ENCODE data around the gene SLC35E2B.
"Not testable (repeated sequence)": the region's sequence is repeated elsewhere in the genome, so short reads cannot be mapped to it uniquely, and the experiment has no call there.

The SLC35E2B gene

GRCh38 chr1:1664941-1665814, 27.4 kb downstream of the SLC35E2B start:
- no peak overlapping the region for H3K9ac ChIP-seq (ENCODE audit: low read length)
- no peaks in the 10 kb centered on the region for H3K9me3 ChIP-seq (ENCODE audit: low read length)
- no peak overlapping the region for H3K4me3 ChIP-seq (ENCODE audit: low read depth, low read length, poor library complexity, severe bottlenecking)
- H3K27me3 ChIP-seq (ENCODE audit: insufficient read depth, low read length), result no peaks in the 10 kb centered on the region
- no peaks in the 10 kb centered on the region for H3K9me2 ChIP-seq (ENCODE audit: low read depth, low read length)
- no peaks in the 10 kb centered on the region for H3K4me1 ChIP-seq (ENCODE audit: insufficient read depth, low read length, severe bottlenecking)
- H3K36me3 ChIP-seq (ENCODE audit: insufficient read depth, low read length), result peaks cover 22% of the 10 kb centered on the region; the same call in 1 of the 2 replicates
- H3F3A ChIP-seq (ENCODE audit: insufficient read depth, low read length), result no peaks in the 10 kb centered on the region
- H2AFZ ChIP-seq (ENCODE audit: low read length), result no peak overlapping the region
- TF ChIP-seq CTCF (IDR thresholded peaks at IDR 0.05; ENCODE audit: low read length) (no peak), EZH2 (IDR thresholded peaks at IDR 0.05; ENCODE audit: borderline replicate concordance, low read length) (no peak)
- no peak overlapping the region for H3K4me2 ChIP-seq (ENCODE audit: low read length)
- no peaks in the 10 kb centered on the region for H4K20me1 ChIP-seq (ENCODE audit: insufficient read depth, low read length)
- H3K27ac ChIP-seq (ENCODE audit: low read depth, low read length, poor library complexity, severe bottlenecking), result no peak overlapping the region
- no peaks in the 10 kb centered on the region for H3K79me2 ChIP-seq (ENCODE audit: insufficient read depth, low read length)

GRCh38 chr1:1664318-1664717, 28.3 kb downstream of the SLC35E2B start:
- not testable (repeated sequence) for H3K9me3 ChIP-seq (ENCODE audit: low read length); H3K27me3 ChIP-seq (ENCODE audit: insufficient read depth, low read length); H4K20me1 ChIP-seq (ENCODE audit: insufficient read depth, low read length); H3K27ac ChIP-seq (ENCODE audit: low read depth, low read length, poor library complexity, severe bottlenecking); H3K4me2 ChIP-seq (ENCODE audit: low read length); H3K9me2 ChIP-seq (ENCODE audit: low read depth, low read length); H3K9ac ChIP-seq (ENCODE audit: low read length); H3F3A ChIP-seq (ENCODE audit: insufficient read depth, low read length); H2AFZ ChIP-seq (ENCODE audit: low read length); H3K79me2 ChIP-seq (ENCODE audit: insufficient read depth, low read length); H3K4me3 ChIP-seq (ENCODE audit: low read depth, low read length, poor library complexity, severe bottlenecking); H3K4me1 ChIP-seq (ENCODE audit: insufficient read depth, low read length, severe bottlenecking)
- H3K36me3 ChIP-seq (ENCODE audit: insufficient read depth, low read length), result peaks cover 16% of the 10 kb centered on the region; the same call in 1 of the 2 replicates

GRCh38 chr1:1662830-1663560, 29.6 kb downstream of the SLC35E2B start:
- not testable (repeated sequence) for H3K27me3 ChIP-seq (ENCODE audit: insufficient read depth, low read length); H3K9me2 ChIP-seq (ENCODE audit: low read depth, low read length); H3K27ac ChIP-seq (ENCODE audit: low read depth, low read length, poor library complexity, severe bottlenecking); H3K9me3 ChIP-seq (ENCODE audit: low read length); H3K4me3 ChIP-seq (ENCODE audit: low read depth, low read length, poor library complexity, severe bottlenecking); H3K79me2 ChIP-seq (ENCODE audit: insufficient read depth, low read length); H3K9ac ChIP-seq (ENCODE audit: low read length); H3K4me1 ChIP-seq (ENCODE audit: insufficient read depth, low read length, severe bottlenecking); H3F3A ChIP-seq (ENCODE audit: insufficient read depth, low read length); H3K4me2 ChIP-seq (ENCODE audit: low read length); H4K20me1 ChIP-seq (ENCODE audit: insufficient read depth, low read length); H2AFZ ChIP-seq (ENCODE audit: low read length)
- peaks cover 15% of the 10 kb centered on the region; the same call in 1 of the 2 replicates for H3K36me3 ChIP-seq (ENCODE audit: insufficient read depth, low read length)

GRCh38 chr1:1662392-1662791, 30.2 kb downstream of the SLC35E2B start:
- not testable (repeated sequence) for H2AFZ ChIP-seq (ENCODE audit: low read length); H3F3A ChIP-seq (ENCODE audit: insufficient read depth, low read length); H3K4me3 ChIP-seq (ENCODE audit: low read depth, low read length, poor library complexity, severe bottlenecking); H3K9ac ChIP-seq (ENCODE audit: low read length); H3K27me3 ChIP-seq (ENCODE audit: insufficient read depth, low read length); H3K4me1 ChIP-seq (ENCODE audit: insufficient read depth, low read length, severe bottlenecking); H3K79me2 ChIP-seq (ENCODE audit: insufficient read depth, low read length); H3K27ac ChIP-seq (ENCODE audit: low read depth, low read length, poor library complexity, severe bottlenecking); H3K9me3 ChIP-seq (ENCODE audit: low read length); H4K20me1 ChIP-seq (ENCODE audit: insufficient read depth, low read length); H3K4me2 ChIP-seq (ENCODE audit: low read length); H3K9me2 ChIP-seq (ENCODE audit: low read depth, low read length)
- peaks cover 15% of the 10 kb centered on the region; the same call in 1 of the 2 replicates for H3K36me3 ChIP-seq (ENCODE audit: insufficient read depth, low read length)

GRCh38 chr1:1658583-1659549, 33.7 kb downstream of the SLC35E2B start, which contains the start of gene CDK11B:
TSS of gene CDK11B (minus strand) at chr1:1659004. CDS start at chr1:1657485, 1,519 bp downstream.
- H4K20me1 ChIP-seq (ENCODE audit: insufficient read depth, low read length); H3K9me3 ChIP-seq (ENCODE audit: low read length); H3F3A ChIP-seq (ENCODE audit: insufficient read depth, low read length); H2AFZ ChIP-seq (ENCODE audit: low read length); H3K9me2 ChIP-seq (ENCODE audit: low read depth, low read length); H3K4me1 ChIP-seq (ENCODE audit: insufficient read depth, low read length, severe bottlenecking); H3K79me2 ChIP-seq (ENCODE audit: insufficient read depth, low read length); H3K27me3 ChIP-seq (ENCODE audit: insufficient read depth, low read length): not testable (repeated sequence)
- H3K27ac ChIP-seq (ENCODE audit: low read depth, low read length, poor library complexity, severe bottlenecking), result peak within 1 kb of the TSS; percentile 90
- peak within 1 kb of the TSS; percentile 66 for H3K9ac ChIP-seq (ENCODE audit: low read length)
- peaks cover 25% of the 10 kb centered on the region for H3K36me3 ChIP-seq (ENCODE audit: insufficient read depth, low read length)
- peak within 1 kb of the TSS; percentile 67 for H3K4me3 ChIP-seq (ENCODE audit: low read depth, low read length, poor library complexity, severe bottlenecking)
- peak within 1 kb of the TSS; percentile 70 for H3K4me2 ChIP-seq (ENCODE audit: low read length)

GRCh38 chr1:1648265-1648664, 44.3 kb downstream of the SLC35E2B start:
- not testable (repeated sequence) for H3K4me2 ChIP-seq (ENCODE audit: low read length); H3K27me3 ChIP-seq (ENCODE audit: insufficient read depth, low read length); H3K4me1 ChIP-seq (ENCODE audit: insufficient read depth, low read length, severe bottlenecking); H3F3A ChIP-seq (ENCODE audit: insufficient read depth, low read length); H3K27ac ChIP-seq (ENCODE audit: low read depth, low read length, poor library complexity, severe bottlenecking); H2AFZ ChIP-seq (ENCODE audit: low read length); H3K4me3 ChIP-seq (ENCODE audit: low read depth, low read length, poor library complexity, severe bottlenecking); H3K9me2 ChIP-seq (ENCODE audit: low read depth, low read length); H4K20me1 ChIP-seq (ENCODE audit: insufficient read depth, low read length); H3K9me3 ChIP-seq (ENCODE audit: low read length); H3K9ac ChIP-seq (ENCODE audit: low read length); H3K79me2 ChIP-seq (ENCODE audit: insufficient read depth, low read length)
- peaks cover 46% of the 10 kb centered on the region for H3K36me3 ChIP-seq (ENCODE audit: insufficient read depth, low read length)
